Measurements from ENCODE around the gene SOWAHA.
A peak's percentile ranks its signal among the peaks of the same experiment; 100 is the strongest.

The SOWAHA gene

DNA sequence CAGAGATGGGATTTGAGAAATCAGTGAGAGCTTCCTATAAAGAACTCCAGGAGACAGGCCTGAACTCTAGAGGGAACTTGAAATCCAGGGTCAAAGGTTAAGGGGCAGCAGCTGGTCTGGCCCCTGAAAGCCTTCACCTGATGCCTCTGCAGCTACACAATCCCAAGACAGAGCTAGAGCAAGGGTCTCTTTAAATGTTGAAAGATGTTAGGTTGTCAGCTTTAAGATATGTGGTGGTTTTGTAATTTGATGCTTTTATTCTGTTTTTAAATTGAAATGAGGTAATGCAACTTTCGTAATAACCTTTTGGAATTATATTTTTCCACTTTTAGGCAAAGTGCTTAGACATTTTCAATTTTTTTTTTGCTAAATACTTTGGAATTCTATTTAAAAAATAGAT, 2.4 kb downstream of the SOWAHA start:
- TF ChIP-seq, protein P1, sequence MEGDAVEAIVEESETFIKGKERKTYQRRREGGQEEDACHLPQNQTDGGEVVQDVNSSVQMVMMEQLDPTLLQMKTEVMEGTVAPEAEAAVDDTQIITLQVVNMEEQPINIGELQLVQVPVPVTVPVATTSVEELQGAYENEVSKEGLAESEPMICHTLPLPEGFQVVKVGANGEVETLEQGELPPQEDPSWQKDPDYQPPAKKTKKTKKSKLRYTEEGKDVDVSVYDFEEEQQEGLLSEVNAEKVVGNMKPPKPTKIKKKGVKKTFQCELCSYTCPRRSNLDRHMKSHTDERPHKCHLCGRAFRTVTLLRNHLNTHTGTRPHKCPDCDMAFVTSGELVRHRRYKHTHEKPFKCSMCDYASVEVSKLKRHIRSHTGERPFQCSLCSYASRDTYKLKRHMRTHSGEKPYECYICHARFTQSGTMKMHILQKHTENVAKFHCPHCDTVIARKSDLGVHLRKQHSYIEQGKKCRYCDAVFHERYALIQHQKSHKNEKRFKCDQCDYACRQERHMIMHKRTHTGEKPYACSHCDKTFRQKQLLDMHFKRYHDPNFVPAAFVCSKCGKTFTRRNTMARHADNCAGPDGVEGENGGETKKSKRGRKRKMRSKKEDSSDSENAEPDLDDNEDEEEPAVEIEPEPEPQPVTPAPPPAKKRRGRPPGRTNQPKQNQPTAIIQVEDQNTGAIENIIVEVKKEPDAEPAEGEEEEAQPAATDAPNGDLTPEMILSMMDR (IDR thresholded peaks at IDR 0.05) = no peak

DNA sequence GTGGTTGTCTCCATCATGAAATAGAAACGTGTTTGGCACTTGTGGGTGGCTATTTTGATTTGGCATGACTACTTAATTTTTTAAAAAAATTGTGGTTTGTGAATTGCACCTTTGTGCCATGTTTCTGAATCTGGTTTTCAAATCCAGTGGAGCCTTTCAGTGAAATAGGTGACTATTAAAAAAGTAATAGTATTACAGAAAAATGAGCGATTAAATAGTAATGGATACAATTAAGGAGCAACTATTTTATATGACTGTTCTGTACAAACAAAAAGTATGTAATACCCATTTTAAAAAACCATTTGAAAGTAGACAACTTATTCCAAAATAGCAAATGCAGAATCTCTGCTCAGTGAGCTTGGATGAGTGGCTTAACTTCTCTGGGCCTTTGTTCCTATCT, 3.0 kb downstream of the SOWAHA start:
- TF ChIP-seq, protein P1 (IDR thresholded peaks at IDR 0.05) = no peak

DNA sequence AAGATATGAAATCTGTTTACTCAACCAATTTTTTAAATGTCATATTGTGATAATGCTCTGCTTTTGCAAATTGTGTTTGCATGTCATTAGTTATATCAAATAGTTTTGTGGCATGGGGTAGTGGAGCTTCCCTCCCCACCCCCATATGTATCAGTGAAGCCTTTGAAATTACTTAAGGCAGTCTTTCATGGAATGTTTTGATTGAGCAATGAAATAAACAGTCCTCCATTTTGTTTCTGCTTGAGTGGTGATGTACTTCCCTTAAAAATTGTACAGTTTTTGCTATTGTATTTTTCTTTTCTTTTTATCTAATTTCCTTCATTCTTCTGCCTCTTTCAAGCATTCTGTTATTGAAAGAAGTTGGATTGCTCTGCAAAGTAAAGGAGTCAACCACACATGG, 3.5 kb downstream of the SOWAHA start:
- TF ChIP-seq, protein P1 (IDR thresholded peaks at IDR 0.05) = no peak

DNA sequence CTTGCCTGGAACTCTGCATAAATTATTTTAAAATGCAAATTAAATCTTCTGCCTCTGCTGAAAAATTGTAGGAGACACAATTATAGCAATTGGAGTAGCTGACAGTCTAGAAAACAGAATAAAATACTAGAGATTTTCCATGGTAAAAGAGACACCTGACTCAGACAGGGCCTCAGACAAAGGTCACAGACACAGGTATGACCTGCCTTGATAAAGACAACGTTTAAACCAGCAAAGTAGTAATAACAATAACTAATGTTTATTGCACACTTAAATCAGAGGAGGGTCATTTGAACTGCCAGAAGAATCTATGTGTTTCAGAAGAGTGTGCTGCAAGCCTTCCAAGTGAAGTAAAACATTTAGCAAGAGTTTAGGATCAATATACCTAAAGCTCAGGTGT, 3.9 kb downstream of the SOWAHA start:
- TF ChIP-seq, protein P1 (IDR thresholded peaks at IDR 0.05) = no peak

DNA sequence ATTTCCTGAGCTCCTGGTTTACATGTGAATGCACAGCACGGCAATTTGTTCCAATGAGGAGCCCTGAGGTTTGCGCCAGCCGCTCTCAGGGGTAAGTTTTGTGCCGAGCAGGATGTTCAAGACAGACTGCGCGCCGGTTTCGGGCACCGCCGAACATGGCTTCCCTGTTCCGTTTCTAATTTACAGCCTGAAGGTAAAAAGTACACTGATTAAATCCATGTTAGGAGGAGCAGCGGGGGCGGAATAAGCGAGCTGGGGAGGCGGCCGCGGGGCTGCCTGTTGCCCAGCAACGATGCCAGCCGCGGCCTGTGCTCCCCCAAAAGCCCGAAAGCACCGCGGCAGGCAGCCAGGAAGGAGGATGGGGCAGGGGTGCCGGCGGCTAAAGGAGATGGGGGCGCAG, 6.4 kb downstream of the SOWAHA start:
- TF ChIP-seq, protein P1 (IDR thresholded peaks at IDR 0.05) = no peak

DNA sequence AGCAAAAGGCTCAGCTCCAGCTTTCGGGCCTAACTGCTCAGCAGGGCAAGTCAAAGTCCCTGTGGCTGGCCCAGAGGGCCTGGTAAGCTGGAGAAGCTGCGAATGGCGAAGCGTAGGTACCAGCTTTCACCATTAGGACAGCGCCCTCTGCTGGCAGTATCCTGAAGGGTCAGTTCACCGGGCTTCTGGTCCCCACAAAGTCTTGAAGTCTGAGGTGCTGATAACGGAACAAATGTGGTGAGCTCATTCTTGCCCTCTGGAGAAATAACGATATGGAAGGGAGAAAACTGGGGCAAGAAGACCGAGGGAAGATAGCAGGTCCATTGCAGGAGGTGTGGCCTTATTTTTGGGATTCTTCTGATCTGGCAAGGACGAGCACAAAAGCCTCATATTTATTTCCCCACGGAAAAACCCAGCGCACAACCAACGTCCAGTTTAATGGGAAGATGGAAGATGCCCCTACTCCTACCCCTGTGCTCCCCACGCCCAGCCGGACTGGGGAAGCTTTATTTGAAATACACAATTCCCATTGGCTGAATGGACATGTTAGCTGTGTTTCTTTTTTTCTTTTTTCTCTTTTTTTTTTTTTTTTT, 7.2 kb downstream of the SOWAHA start:
- TF ChIP-seq, protein P1 (IDR thresholded peaks at IDR 0.05) = peak; percentile 89

DNA sequence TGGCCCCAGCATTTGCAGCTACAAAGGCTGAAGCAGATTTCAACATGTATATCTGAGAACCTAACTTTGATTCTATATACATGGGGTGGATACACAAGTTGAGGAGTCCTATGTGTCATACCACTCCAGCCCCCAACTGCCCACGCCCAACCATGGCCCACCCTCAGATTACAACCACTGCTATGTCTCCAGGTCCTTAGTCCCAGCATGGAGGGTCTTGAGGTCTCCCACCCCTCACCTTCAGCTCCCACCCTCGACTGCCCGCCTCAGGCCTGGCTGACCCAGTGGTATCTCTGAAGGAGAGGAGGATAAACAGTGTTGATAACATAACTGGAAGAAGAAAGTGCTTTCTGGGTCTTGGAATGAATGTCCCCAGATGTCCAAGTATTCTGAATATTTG, 8.2 kb downstream of the SOWAHA start:
- TF ChIP-seq, protein P1 (IDR thresholded peaks at IDR 0.05) = no peak

DNA sequence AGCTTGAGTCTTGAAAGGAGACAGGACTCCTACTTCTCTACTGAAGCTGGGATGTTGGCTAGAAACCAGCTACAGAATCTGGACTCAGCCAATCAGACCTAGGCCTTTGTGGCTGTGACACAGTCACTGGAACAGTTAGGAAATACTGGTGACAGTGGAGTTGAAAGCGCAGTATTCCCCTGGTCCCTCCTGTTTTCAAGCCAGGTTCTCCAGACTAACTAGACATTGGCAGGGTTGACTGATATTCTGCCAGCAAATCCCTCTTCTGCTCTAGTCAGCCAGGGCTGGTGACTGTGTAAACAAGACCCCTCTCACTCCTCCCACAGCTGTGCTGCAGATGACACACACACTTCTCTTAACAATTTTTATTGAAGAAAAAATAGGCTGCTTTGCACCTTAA, 8.7 kb downstream of the SOWAHA start:
- TF ChIP-seq, protein P1 (IDR thresholded peaks at IDR 0.05) = no peak
